DMS153 (cell line): ENCODE data around the gene KDELR1.

Source experiments
- DNase-seq: peaks from one replicate; lab custom pipeline; 2025; lab: John Stamatoyannopoulos, UW

The KDELR1 gene

GRCh38 chr19:48342414-48342738 lies 49.0 kb downstream of the KDELR1 start:
- no peak for DNase-seq

GRCh38 chr19:48341515-48342413 lies 49.6 kb downstream of the KDELR1 start:
- no peak for DNase-seq

- DNase-seq: peak; percentile 46
Observed at GRCh38 chr19:48340995-48341394, 50.4 kb downstream of the KDELR1 start.

- no peak for DNase-seq
Observed at GRCh38 chr19:48338802-48339503, 52.4 kb downstream of the KDELR1 start.

GRCh38 chr19:48338253-48338755 lies 53.0 kb downstream of the KDELR1 start:
- DNase-seq: no peak

- peak; percentile 89 for DNase-seq
Observed at GRCh38 chr19:48333467-48334384, 57.6 kb downstream of the KDELR1 start.

- DNase-seq: peak; percentile 100
Observed at GRCh38 chr19:48332662-48333466, 58.5 kb downstream of the KDELR1 start.
